ENCODE data around the gene CHD9.

GRCh38 chr16:53081032-53081424, 26.2 kb downstream of the CHD9 start:
- no peak for TF ChIP-seq CTCF (conservative IDR thresholded peaks at IDR 0.05)
- no peak for TF ChIP-seq EZH2 (IDR thresholded peaks at IDR 0.05; ENCODE audit: low read depth)

Measured in PC-9 (cell line).